Sigmoid colon (tissue), 7 donors: Measurements from ENCODE around the gene ACTR1B. TPM values are rescaled to one million over a fixed set of nuclear protein-coding genes. Genes with fewer than 3 reads are reported as not detected.
"Not testable (repeated sequence)": the region's sequence is repeated elsewhere in the genome, so short reads cannot be mapped to it uniquely, and the experiment has no call there.

Experiments
- DNase-seq: peaks from one replicate; pipeline ENCODE4 v3.0.0-alpha.2; 2019
- H3K27ac ChIP-seq, 4 donors: fragments of 200-600 bp; sonication (generic); one replicate each; pipeline ENCODE4 v1.5.1; 2016 to 2019; ENCODE audit warnings: mild to moderate bottlenecking in 1 of 4
- H3K27me3 ChIP-seq, 3 donors: fragments of 200-600 bp; sonication (generic); one replicate each; pipeline ENCODE4 v1.5.1; 2019; ENCODE audit warnings: mild to moderate bottlenecking in 1 of 3
- H3K36me3 ChIP-seq, 4 donors: fragments of 200-600 bp; sonication (generic); one replicate each; pipeline ENCODE4 v1.5.1; 2016 to 2019
- H3K4me1 ChIP-seq, 4 donors: fragments of 200-600 bp; sonication (generic); one replicate each; pipeline ENCODE4 v1.5.1; 2017 to 2019
- H3K4me3 ChIP-seq, 4 donors: fragments of 200-600 bp; sonication (generic); one replicate each; pipeline ENCODE4 v1.5.1; 2017 to 2019; ENCODE audit warnings: mild to moderate bottlenecking in 2 of 4, moderate library complexity in 1 of 4
- H3K9me3 ChIP-seq, 4 donors: fragments of 200-600 bp in 3 of 4; sonication (generic) in 3 of 4; one replicate each; pipeline versions ENCODE4 v1.5.1 to v1.6.1; 2013 to 2019
- CTCF ChIP-seq, 4 experiments: fragments of 450-650 bp in 3 of 4; fragments of 200-600 bp in 1 of 4; IDR thresholded peaks; one replicate each; pipeline ENCODE4 v1.5.1; 2016 to 2019; ENCODE audit warnings: antibody characterized with exemption in 4 of 4, mild to moderate bottlenecking in 3 of 4, moderate library complexity in 2 of 4
- EP300 ChIP-seq, 4 donors: sonication (generic); formaldehyde crosslinking; IDR thresholded peaks; one replicate each; pipeline ENCODE4 v1.6.1; 2017; ENCODE audit warnings: antibody characterized with exemption in 4 of 4
- POLR2A ChIP-seq, 2 donors: fragments of 450-650 bp; IDR thresholded peaks; one replicate each; pipeline ENCODE4 v1.6.1; 2016; ENCODE audit warnings: antibody characterized with exemption in 2 of 2, mild to moderate bottlenecking in 2 of 2, moderate library complexity in 2 of 2
- POLR2AphosphoS5 ChIP-seq, 4 donors: sonication (generic); formaldehyde crosslinking; IDR thresholded peaks; one replicate each; pipeline ENCODE4 v1.6.1; 2017; ENCODE audit warnings: antibody characterized with exemption in 4 of 4
- WGBS, 2 donors: extraction: QIAGEN DNeasy Blood & Tissue Kit; methylation state at CpG; one replicate each; pipeline ENCODE4 v1.1.7; 2013; 5-methylcytosine and 5-hydroxymethylcytosine counted together
- intact Hi-C: fragments of 100-400 bp; cut with DNase I; formaldehyde crosslinking; loops from one replicate; pipeline ENCODE4 v1.15.1; 2023
- polyA plus RNA-seq, 3 donors: library from polyadenylated mRNA; stranded (reverse); fragments of 200-250 nt; gene quantifications; one replicate each; pipeline ENCODE4 v1.2.3, GENCODE V29; 2013
- small RNA-seq, 3 donors: library from RNA; depleted of rRNA; stranded (forward); fragments of <200 nt; gene quantifications; one replicate each; pipeline ENCODE3, GENCODE V24; 2016
- total RNA-seq, 4 donors: library from RNA; depleted of rRNA; stranded (reverse); fragments of >200 nt; gene quantifications; one replicate each; pipeline ENCODE4 v1.1.0, GENCODE V29; 2016
- donor health status: healthy with polysubstance abuse.
- donor health status: Bipolar disorder and iron deficiency.
- donor health status: healthy.

Gene ACTR1B
- total and polyA plus RNA-seq, 7 donors = 55.3 to 85.3 (median 75.2) TPM

GRCh38 chr2:97618939-97619827 lies 44.7 kb downstream of the ACTR1B start:
- H3K4me3 ChIP-seq, H3K27ac ChIP-seq, H3K4me1 ChIP-seq, intact Hi-C loops, H3K27me3 ChIP-seq, H3K36me3 ChIP-seq, DNase-seq, H3K9me3 ChIP-seq: not testable (repeated sequence)
- 76 to 90% methylated on average over 6 of the region's 14 CpGs for WGBS, 2 donors

GRCh38 chr2:97617911-97618310 lies 45.9 kb downstream of the ACTR1B start:
- TF ChIP-seq POLR2AphosphoS5 (IDR thresholded peaks at IDR 0.05) (no peak), EP300 (IDR thresholded peaks at IDR 0.05) (no peak), POLR2A (IDR thresholded peaks at IDR 0.05) (no peak), CTCF (IDR thresholded peaks at IDR 0.05) (no peak)
- H3K4me1 ChIP-seq = no peaks in the 10 kb centered on the region
- H3K27me3 ChIP-seq = no peaks in the 10 kb centered on the region
- H3K9me3 ChIP-seq = no peaks in the 10 kb centered on the region
- H3K4me3 ChIP-seq = no peak overlapping the region
- H3K27ac ChIP-seq = no peak overlapping the region
- intact Hi-C loops = no loop called here
- no peaks in the 10 kb centered on the region for H3K36me3 ChIP-seq
- 87 to 91% methylated on average over 6 of the region's 6 CpGs for WGBS, 2 donors
- no peak for DNase-seq

GRCh38 chr2:97615746-97616145 lies 48.1 kb downstream of the ACTR1B start:
- WGBS, 2 donors = 47 to 82% methylated on average over 2 to 3 of the region's 8 CpGs
- DNase-seq, H3K27me3 ChIP-seq, H3K4me1 ChIP-seq, H3K27ac ChIP-seq, H3K4me3 ChIP-seq, H3K9me3 ChIP-seq, H3K36me3 ChIP-seq, intact Hi-C loops: not testable (repeated sequence)

GRCh38 chr2:97611895-97612294 lies 51.9 kb downstream of the ACTR1B start:
- DNase-seq, H3K27ac ChIP-seq, H3K9me3 ChIP-seq, intact Hi-C loops, H3K4me3 ChIP-seq, H3K27me3 ChIP-seq, H3K36me3 ChIP-seq, H3K4me1 ChIP-seq: not testable (repeated sequence)
- WGBS, 2 donors = 59 to 74% methylated on average over 3 of the region's 7 CpGs

- H3K27me3 ChIP-seq, H3K36me3 ChIP-seq, H3K9me3 ChIP-seq, H3K4me3 ChIP-seq, H3K27ac ChIP-seq, intact Hi-C loops, DNase-seq, H3K4me1 ChIP-seq: not testable (repeated sequence)
- WGBS, 2 donors = 85 to 86% methylated on average over 4 of the region's 4 CpGs
These were observed 55.1 kb downstream of the ACTR1B start for GRCh38 chr2:97608745-97609144.

Small RNA genes within 50 kb of the gene (small RNA-seq; reads per million reads assigned to genes)
- gene RNU4-8P = 0 reads per million in 3 donors

Other genes starting within 250 kb of the ACTR1B start
- gene ANKRD36B, start 74.2 kb downstream of the ACTR1B start, total RNA-seq = 10 to 100 TPM; 25.0 to 55.4 (median 41.7) TPM
- 10 to 100 TPM in 1 of 3 donors, 1 to 10 TPM in 2; 1.4 to 13.6 (median 2.4) TPM for gene ANKRD36B, start 74.2 kb downstream of the ACTR1B start, polyA plus RNA-seq
- gene COX5B, start 18.0 kb downstream of the ACTR1B start, total RNA-seq = 100 to 1,000 TPM; 358 to 796 (median 595) TPM
- gene COX5B, start 18.0 kb downstream of the ACTR1B start, polyA plus RNA-seq = 1,000 to 10,000 TPM in 1 of 3 donors, 100 to 1,000 TPM in 2; 596 to 1,023 (median 842) TPM
- gene C2orf92, start 5.7 kb upstream of the ACTR1B start, total RNA-seq = 10 to 100 TPM in 1 of 4 donors, 1 to 10 TPM in 2, not detected in 1; 6.0 to 22.7 (median 6.3) TPM
- gene C2orf92, start 5.7 kb upstream of the ACTR1B start, polyA plus RNA-seq = 1 to 10 TPM in 2 of 3 donors, not detected in 1; 2.9 to 4.2 TPM
- gene ZAP70, start 49.5 kb upstream of the ACTR1B start, total RNA-seq = 1 to 10 TPM; 1.3 to 4.3 (median 2.2) TPM
- gene ZAP70, start 49.5 kb upstream of the ACTR1B start, polyA plus RNA-seq = 10 to 100 TPM in 1 of 3 donors, not detected in 2; 28.0 TPM